Fibroblast of pulmonary artery (primary cell): ENCODE data around the gene SMIM29.

ENCODE experiments used
- DNase-seq: peaks from one replicate; pipeline ENCODE4 v3.0.0-alpha.2; 2010; ENCODE audit warnings: low read depth
- H3K4me3 ChIP-seq: replicated peaks from 2 replicates; pipeline ENCODE4 v1.5.1; 2011; ENCODE audit warnings: low read depth, mild to moderate bottlenecking, control low read depth, low read length, moderate library complexity
- TF ChIP-seq, protein P1 (sequence below): IDR thresholded peaks from 2 replicates; pipeline ENCODE4 v1.5.1; 2011; ENCODE audit warnings: mild to moderate bottlenecking, control low read depth, low read length, inconsistent platforms; ENCODE audit errors: missing control alignments

SMIM29 gene

DNA sequence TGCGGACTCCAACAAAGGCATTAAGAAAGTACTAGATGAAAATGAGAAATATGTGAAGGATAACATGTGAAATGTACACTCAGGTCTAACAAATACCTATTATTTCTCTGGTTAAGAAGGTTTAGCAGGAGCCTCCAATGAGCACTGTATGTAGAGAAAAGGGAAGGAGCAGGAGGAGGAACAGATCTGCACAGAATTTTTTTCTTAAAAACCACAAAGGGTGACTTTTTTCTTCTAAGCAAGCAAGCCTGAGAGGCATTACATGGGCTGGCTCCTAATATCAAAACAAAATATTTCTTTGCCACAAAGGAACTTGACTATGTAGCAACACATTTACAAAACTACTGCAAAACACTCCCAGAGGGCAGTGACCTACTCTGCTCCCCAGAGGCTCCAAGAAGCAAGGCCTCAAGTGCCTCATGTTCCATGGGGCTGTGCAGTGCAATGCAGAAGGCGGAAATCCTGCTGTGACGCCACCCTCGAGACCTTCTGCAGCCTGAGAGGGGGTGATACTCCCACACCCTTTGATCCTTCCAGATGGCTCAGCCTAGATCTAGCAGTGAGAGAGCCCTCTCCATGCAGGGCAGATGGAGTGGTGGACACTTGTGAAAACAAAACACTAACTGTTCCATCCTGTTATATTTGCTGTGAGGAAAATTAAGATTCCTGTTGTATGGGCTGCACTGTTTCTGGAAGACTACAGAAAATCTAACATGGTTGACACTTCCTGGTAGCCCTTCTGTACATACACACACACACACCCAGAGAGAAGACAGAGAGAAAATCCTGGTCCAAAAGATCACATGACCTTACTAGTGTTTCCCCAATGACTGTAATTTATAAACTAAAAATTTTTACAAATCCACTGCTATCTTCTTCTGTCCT is 36.0 kb upstream of the SMIM29 start:
- DNase-seq: peak; percentile 79
- TF ChIP-seq, protein P1, sequence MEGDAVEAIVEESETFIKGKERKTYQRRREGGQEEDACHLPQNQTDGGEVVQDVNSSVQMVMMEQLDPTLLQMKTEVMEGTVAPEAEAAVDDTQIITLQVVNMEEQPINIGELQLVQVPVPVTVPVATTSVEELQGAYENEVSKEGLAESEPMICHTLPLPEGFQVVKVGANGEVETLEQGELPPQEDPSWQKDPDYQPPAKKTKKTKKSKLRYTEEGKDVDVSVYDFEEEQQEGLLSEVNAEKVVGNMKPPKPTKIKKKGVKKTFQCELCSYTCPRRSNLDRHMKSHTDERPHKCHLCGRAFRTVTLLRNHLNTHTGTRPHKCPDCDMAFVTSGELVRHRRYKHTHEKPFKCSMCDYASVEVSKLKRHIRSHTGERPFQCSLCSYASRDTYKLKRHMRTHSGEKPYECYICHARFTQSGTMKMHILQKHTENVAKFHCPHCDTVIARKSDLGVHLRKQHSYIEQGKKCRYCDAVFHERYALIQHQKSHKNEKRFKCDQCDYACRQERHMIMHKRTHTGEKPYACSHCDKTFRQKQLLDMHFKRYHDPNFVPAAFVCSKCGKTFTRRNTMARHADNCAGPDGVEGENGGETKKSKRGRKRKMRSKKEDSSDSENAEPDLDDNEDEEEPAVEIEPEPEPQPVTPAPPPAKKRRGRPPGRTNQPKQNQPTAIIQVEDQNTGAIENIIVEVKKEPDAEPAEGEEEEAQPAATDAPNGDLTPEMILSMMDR: no peak
- H3K4me3 ChIP-seq: no peak overlapping the region

DNA sequence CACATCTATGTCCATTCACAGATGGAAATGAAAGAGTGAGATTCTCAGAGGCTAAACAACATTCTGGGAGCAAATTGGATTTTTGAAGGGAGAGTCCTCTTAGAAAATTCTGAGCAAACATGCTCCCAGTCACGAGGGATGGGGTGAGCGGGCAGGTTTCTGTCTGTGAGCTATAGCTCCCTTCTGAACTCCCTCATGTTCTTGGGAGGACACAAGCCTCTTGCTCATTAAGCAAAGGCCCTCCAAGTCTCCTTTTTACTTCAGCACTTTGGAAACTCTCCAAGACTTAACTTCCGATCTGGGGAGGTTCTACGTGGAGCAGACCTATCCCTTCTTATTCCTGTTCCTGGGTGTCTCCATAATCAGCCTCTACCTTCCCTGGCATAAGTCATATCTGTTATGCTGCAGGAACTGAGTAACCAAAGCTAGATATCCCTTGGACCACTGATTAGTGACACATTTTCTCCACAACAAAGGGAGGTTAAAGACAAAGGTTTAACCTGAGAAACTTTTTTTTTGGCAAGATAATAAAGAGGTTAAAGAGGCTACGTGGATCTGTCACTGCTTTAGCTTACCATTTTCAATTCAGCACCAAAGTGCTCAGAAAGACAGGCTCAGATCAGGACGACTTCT is 33.0 kb upstream of the SMIM29 start:
- TF ChIP-seq, protein P1: no peak
- DNase-seq: peak; percentile 38
- H3K4me3 ChIP-seq: no peak overlapping the region

- DNase-seq: no peak
- TF ChIP-seq, protein P1: no peak
- no peak overlapping the region for H3K4me3 ChIP-seq
Measured at GRCh38 chr6:34280216-34280615, 31.4 kb upstream of the SMIM29 start.

- TF ChIP-seq, protein P1: no peak
- H3K4me3 ChIP-seq: no peak overlapping the region
- no peak for DNase-seq
Measured at GRCh38 chr6:34278833-34279232, 30.0 kb upstream of the SMIM29 start.

DNA sequence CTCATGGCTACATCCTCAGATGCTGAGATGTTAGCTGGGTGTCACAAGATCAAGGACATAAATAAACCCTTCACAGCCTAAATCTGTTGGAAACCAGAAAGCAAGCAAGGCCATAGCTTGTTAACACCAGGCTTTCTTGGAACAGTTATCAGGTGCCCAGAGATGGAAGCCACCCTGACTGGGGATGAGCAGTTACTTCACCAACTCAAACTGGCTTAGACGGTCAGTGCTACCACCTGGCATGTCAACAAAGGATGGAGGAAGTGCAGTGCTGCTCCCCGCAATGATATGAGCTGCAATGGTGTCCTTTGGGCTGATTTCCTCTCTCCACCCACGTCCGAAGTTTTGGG is 28.9 kb upstream of the SMIM29 start:
- no peak for DNase-seq
- no peak overlapping the region for H3K4me3 ChIP-seq
- TF ChIP-seq, protein P1: no peak

DNA sequence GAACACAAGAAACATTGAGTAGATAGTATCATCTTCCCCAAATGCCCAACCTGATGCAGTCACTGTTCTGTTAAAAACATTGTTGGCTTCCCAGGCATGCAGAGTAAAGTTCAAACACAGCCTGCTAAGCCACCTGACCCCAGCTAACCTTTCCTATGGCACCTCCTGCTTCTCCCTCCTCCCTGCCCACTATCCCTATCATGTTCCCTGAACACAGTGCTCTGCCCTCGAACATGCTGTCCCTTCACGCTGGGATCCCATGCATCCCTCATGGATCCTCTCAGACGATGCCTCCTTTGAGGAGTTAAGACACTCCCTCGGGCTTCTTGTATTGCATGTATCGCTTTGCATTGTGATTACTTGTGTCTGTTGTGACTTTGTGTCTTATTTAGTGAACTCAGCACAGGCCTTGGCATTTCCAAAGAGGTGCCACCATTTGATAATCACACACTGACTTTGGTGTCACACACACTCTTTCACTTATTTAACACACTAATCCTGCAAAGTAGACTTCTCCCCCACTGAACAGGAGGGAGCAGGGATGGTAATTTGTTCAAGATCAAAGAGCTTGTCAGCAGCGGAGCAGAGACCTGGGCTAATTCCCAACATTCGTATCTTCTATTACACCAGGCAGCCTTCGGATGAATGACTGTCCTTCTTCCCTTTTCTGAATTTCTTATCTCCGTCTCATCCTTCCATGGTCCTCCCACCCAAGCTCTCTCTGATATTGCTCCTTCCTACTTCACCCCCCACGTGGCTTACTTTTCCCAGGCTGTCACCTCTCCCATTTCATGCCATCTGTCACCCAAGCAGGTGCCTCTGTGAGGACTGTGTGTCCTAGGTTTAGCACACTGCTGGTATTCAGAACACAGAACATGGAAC is 28.3 kb upstream of the SMIM29 start:
- no peak for DNase-seq
- TF ChIP-seq, protein P1: no peak
- no peak overlapping the region for H3K4me3 ChIP-seq
